ENCODE data around the gene OR8G5. TPM values are rescaled to one million over a fixed set of nuclear protein-coding genes. Genes with fewer than 3 reads are reported as not detected.

OR8G5 gene
- total RNA-seq, 4 donors from 2014 or later, result not detected

- no peak overlapping the region for H3K27ac ChIP-seq
- no peaks in the 10 kb centered on the region for H3K9me3 ChIP-seq
- H3K4me3 ChIP-seq, result no peak overlapping the region
- no peak for TF ChIP-seq POLR2A (IDR thresholded peaks at IDR 0.05)
- TF ChIP-seq EP300 (IDR thresholded peaks at IDR 0.05), result no peak
- no peak for TF ChIP-seq CTCF (IDR thresholded peaks at IDR 0.05)
- TF ChIP-seq POLR2AphosphoS5 (IDR thresholded peaks at IDR 0.05), result no peak
- no peak for ATAC-seq
- H3K27me3 ChIP-seq, result no peaks in the 10 kb centered on the region
- H3K36me3 ChIP-seq, result no peaks in the 10 kb centered on the region
- no peaks in the 10 kb centered on the region for H3K4me1 ChIP-seq
These were observed 54.5 kb downstream of the OR8G5 start for GRCh38 chr11:124310721-124311120.

GRCh38 chr11:124311269-124311668 lies 55.1 kb downstream of the OR8G5 start:
- Histone ChIP-seq H3K27me3 (no peaks in the 10 kb centered on the region), H3K4me3 (no peak overlapping the region), H3K9me3 (no peaks in the 10 kb centered on the region), H3K36me3 (no peaks in the 10 kb centered on the region), H3K27ac (no peak overlapping the region), H3K4me1 (no peaks in the 10 kb centered on the region)
- no peak for TF ChIP-seq POLR2A (IDR thresholded peaks at IDR 0.05)
- TF ChIP-seq CTCF (IDR thresholded peaks at IDR 0.05), result no peak
- TF ChIP-seq POLR2AphosphoS5 (IDR thresholded peaks at IDR 0.05), result no peak
- TF ChIP-seq EP300 (IDR thresholded peaks at IDR 0.05), result no peak
- 76 to 80% methylated on average over 1 to 5 of the region's 5 CpGs for WGBS, 2 donors (ENCODE audit: low coverage in 1 of 2)
- no peak for ATAC-seq

GRCh38 chr11:124311670-124312069 lies 55.5 kb downstream of the OR8G5 start:
- Histone ChIP-seq H3K36me3 (no peaks in the 10 kb centered on the region), H3K27ac (no peak overlapping the region), H3K4me3 (no peak overlapping the region), H3K9me3 (no peaks in the 10 kb centered on the region), H3K27me3 (no peaks in the 10 kb centered on the region), H3K4me1 (no peaks in the 10 kb centered on the region)
- no peak for ATAC-seq
- TF ChIP-seq POLR2AphosphoS5 (IDR thresholded peaks at IDR 0.05) (no peak), EP300 (IDR thresholded peaks at IDR 0.05) (no peak), CTCF (IDR thresholded peaks at IDR 0.05) (no peak), POLR2A (IDR thresholded peaks at IDR 0.05) (no peak)

- WGBS, 2 donors (ENCODE audit: low coverage in 1 of 2), result 88 to 91% methylated on average over 1 to 4 of the region's 4 CpGs
- no peak overlapping the region for H3K4me3 ChIP-seq
- no peak overlapping the region for H3K27ac ChIP-seq
- no peaks in the 10 kb centered on the region for H3K4me1 ChIP-seq
- no peak for TF ChIP-seq EP300 (IDR thresholded peaks at IDR 0.05)
- TF ChIP-seq CTCF (IDR thresholded peaks at IDR 0.05), result no peak
- TF ChIP-seq POLR2A (IDR thresholded peaks at IDR 0.05), result no peak
- TF ChIP-seq POLR2AphosphoS5 (IDR thresholded peaks at IDR 0.05), result no peak
- no peaks in the 10 kb centered on the region for H3K36me3 ChIP-seq
- no peaks in the 10 kb centered on the region for H3K9me3 ChIP-seq
- no peak for ATAC-seq
- H3K27me3 ChIP-seq, result no peaks in the 10 kb centered on the region
These were observed 57.0 kb downstream of the OR8G5 start for GRCh38 chr11:124313131-124313530.

GRCh38 chr11:124313849-124314248 lies 57.7 kb downstream of the OR8G5 start, which contains the start of gene OR8D1:
Gene OR8D1, minus strand, starts transcription at chr11:124313949. Its CDS starts 3,183 bp downstream, at chr11:124310766.
- Histone ChIP-seq H3K4me3 (no peak within 1 kb of the TSS), H3K9me3 (no peaks in the 10 kb centered on the region), H3K27me3 (no peaks in the 10 kb centered on the region), H3K4me1 (no peaks in the 10 kb centered on the region), H3K27ac (no peak within 1 kb of the TSS), H3K36me3 (no peaks in the 10 kb centered on the region)
- 75 to 81% methylated on average over 2 of the region's 2 CpGs for WGBS, 2 donors (ENCODE audit: low coverage in 1 of 2)
- TF ChIP-seq POLR2A (IDR thresholded peaks at IDR 0.05) (no peak), EP300 (IDR thresholded peaks at IDR 0.05) (no peak), CTCF (IDR thresholded peaks at IDR 0.05) (no peak), POLR2AphosphoS5 (IDR thresholded peaks at IDR 0.05) (no peak)
- ATAC-seq, result no peak
